ENCODE measurements around the gene CRTAP.
"Not testable (repeated sequence)": the region's sequence is repeated elsewhere in the genome, so short reads cannot be mapped to it uniquely, and the experiment has no call there.

Gene CRTAP

GRCh38 chr3:33145221-33145900 is 31.5 kb downstream of the CRTAP start:
- DNase-seq, result no peak

GRCh38 chr3:33145901-33146580 is 32.2 kb downstream of the CRTAP start:
- no peak for DNase-seq

- DNase-seq, result no peak
These were observed 33.1 kb downstream of the CRTAP start for GRCh38 chr3:33146791-33147445.

GRCh38 chr3:33149342-33149741 is 35.5 kb downstream of the CRTAP start:
- DNase-seq, result no peak

GRCh38 chr3:33152363-33153360 is 38.8 kb downstream of the CRTAP start:
- DNase-seq, result no peak

GRCh38 chr3:33153782-33154181 is 40.0 kb downstream of the CRTAP start:
- no peak for DNase-seq

GRCh38 chr3:33155301-33155700 is 41.5 kb downstream of the CRTAP start:
- DNase-seq, result no peak

- no peak for DNase-seq
These were observed 45.4 kb downstream of the CRTAP start for GRCh38 chr3:33159234-33159633.

GRCh38 chr3:33159981-33160380 is 46.2 kb downstream of the CRTAP start:
- no peak for DNase-seq

GRCh38 chr3:33162621-33163020 is 48.8 kb downstream of the CRTAP start:
- not testable (repeated sequence) for DNase-seq

- no peak for DNase-seq
These were observed 51.6 kb downstream of the CRTAP start for GRCh38 chr3:33165372-33165771.

GRCh38 chr3:33166095-33166494 is 52.3 kb downstream of the CRTAP start:
- no peak for DNase-seq

- no peak for DNase-seq
These were observed 53.5 kb downstream of the CRTAP start for GRCh38 chr3:33167284-33167683.

GRCh38 chr3:33167716-33168336 is 54.0 kb downstream of the CRTAP start:
- no peak for DNase-seq

GRCh38 chr3:33170531-33170930 is 56.7 kb downstream of the CRTAP start:
- DNase-seq, result no peak

- DNase-seq, result no peak
These were observed 57.8 kb downstream of the CRTAP start for GRCh38 chr3:33171580-33171979.

- DNase-seq, result no peak
These were observed 59.3 kb downstream of the CRTAP start for GRCh38 chr3:33173103-33173502.

GRCh38 chr3:33173672-33174071 is 59.9 kb downstream of the CRTAP start:
- DNase-seq, result no peak

- DNase-seq, result no peak
These were observed 60.3 kb downstream of the CRTAP start for GRCh38 chr3:33174095-33174494.

- no peak for DNase-seq
These were observed 61.0 kb downstream of the CRTAP start for GRCh38 chr3:33174711-33175414.

- no peak for DNase-seq
These were observed 65.3 kb downstream of the CRTAP start for GRCh38 chr3:33179132-33179531.

GRCh38 chr3:33181229-33181628 is 67.4 kb downstream of the CRTAP start:
- no peak for DNase-seq
